ENCODE results near the gene KMT2E.
A peak's percentile ranks its signal among the peaks of the same experiment; 100 is the strongest.
"Not testable (repeated sequence)": the region's sequence is repeated elsewhere in the genome, so short reads cannot be mapped to it uniquely, and the experiment has no call there.

KMT2E gene, protein sequence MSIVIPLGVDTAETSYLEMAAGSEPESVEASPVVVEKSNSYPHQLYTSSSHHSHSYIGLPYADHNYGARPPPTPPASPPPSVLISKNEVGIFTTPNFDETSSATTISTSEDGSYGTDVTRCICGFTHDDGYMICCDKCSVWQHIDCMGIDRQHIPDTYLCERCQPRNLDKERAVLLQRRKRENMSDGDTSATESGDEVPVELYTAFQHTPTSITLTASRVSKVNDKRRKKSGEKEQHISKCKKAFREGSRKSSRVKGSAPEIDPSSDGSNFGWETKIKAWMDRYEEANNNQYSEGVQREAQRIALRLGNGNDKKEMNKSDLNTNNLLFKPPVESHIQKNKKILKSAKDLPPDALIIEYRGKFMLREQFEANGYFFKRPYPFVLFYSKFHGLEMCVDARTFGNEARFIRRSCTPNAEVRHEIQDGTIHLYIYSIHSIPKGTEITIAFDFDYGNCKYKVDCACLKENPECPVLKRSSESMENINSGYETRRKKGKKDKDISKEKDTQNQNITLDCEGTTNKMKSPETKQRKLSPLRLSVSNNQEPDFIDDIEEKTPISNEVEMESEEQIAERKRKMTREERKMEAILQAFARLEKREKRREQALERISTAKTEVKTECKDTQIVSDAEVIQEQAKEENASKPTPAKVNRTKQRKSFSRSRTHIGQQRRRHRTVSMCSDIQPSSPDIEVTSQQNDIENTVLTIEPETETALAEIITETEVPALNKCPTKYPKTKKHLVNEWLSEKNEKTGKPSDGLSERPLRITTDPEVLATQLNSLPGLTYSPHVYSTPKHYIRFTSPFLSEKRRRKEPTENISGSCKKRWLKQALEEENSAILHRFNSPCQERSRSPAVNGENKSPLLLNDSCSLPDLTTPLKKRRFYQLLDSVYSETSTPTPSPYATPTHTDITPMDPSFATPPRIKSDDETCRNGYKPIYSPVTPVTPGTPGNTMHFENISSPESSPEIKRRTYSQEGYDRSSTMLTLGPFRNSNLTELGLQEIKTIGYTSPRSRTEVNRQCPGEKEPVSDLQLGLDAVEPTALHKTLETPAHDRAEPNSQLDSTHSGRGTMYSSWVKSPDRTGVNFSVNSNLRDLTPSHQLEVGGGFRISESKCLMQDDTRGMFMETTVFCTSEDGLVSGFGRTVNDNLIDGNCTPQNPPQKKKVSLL (N-terminal part only)

GRCh38 chr7:105013816-105014692 is at the start of gene KMT2E:
KMT2E (plus strand) TSS chr7:105014205; CDS start chr7:105040953, 26,748 bp downstream.
- DNase-seq: peak; percentile 92

DNA sequence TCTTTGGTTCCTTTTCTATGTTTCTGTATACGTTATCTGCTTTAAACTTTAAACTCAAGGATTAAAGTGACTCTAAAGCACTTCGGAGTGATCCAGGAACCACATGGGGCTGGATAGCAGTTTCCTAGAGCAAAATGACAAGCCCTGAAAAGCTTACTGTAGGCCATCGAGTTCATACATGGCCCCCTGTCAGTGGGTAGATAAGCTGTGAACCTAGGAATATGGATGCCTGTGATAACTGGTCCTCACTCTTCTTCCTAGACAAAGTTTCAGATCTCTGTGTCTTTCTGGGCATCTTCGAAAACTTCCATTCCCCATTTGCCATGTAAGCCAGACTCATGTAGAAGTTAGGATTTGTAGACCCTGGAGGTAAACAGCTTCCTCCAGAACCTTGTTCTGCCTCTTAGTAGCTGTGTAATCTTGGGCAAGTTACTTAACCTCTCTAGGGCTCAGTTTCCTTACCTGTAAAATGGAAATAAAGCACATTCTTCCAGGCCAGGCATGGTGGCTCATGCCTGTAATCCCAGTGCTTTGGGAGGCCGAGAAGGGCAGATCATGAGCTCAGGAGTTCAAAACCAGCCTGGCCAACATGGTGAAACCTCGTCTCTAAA is 49.3 kb upstream of the KMT2E start:
- no peak for DNase-seq

GRCh38 chr7:104966022-104966421 is 48.0 kb upstream of the KMT2E start:
- DNase-seq: no peak

- no peak for DNase-seq
Measured at GRCh38 chr7:104967088-104967487, 46.9 kb upstream of the KMT2E start.

DNA sequence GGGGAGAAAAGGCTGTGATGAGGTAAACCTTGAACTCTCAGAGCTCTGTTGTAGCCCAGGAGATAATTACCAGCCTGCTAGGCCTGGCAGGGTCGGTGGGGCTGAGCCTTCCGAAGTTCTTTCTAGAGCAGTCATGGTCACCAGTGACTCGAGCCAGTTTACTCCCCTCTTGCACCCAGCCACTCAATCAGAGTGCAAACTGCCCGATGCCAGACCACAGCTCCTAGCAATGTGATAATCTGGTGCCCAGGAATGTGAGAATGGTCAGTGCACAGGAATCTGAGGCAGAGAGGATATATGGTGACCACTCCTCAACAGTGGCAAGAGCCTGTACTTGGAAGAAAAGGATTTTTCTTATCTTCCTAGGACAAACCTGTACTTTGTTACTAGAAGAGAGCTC is 46.4 kb upstream of the KMT2E start:
- no peak for DNase-seq

GRCh38 chr7:104968648-104969047 is 45.4 kb upstream of the KMT2E start:
- DNase-seq: no peak

GRCh38 chr7:104969183-104969582 is 44.8 kb upstream of the KMT2E start:
- no peak for DNase-seq

DNA sequence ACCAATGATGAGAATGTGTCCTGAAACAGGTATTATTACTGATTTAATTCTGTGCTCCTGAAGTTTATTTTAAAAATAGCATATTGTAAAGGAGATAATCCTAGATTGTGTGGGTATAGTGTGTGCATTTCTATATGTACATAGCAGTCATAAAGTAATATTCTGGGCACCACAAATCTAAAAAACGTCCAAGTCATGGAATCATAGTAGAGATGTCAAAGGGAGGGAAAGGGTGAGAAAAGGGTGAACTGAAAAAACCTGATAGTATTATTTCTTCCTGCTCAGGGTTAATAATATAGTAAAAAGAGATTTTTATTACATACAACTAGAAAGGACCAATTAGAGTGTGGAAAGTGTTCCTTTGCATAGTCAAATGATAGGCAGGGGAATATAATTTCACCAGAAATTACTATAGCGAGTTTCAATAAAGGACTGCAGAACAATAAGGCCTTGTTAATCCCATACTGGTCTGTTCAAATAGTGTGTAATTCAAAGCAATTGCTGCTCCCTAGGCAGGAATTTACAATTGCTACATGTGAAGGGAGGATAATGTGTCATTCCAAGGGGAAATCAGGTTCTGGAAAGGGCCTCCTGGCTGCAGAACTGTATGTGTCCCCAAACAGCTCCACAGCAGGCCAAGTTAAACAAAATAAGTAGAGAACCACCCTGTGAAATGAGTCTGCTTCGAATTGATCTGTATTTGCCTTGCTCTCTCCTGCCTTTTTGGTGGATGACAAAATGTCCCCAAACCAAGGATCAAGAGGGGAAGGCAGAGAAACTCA is 42.5 kb upstream of the KMT2E start:
- DNase-seq: no peak

DNA sequence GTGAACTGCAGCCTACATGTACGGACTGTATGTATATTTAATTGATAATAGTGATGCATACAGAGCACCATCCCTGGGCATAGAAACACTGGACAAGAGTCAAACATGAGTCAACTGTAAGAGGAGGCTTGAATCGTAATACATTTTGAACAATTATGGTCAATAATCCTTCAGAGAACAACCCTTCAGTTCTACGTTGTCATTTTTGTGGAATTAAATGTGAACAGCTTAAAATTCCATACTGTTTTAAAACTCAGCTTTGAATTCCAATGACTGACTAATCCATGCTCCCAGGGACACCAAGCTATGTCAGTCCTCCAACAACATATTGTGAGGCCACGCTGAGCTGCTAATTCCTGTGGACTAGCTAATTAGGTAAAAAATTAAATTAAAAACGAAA is 41.5 kb upstream of the KMT2E start:
- peak; percentile 88 for DNase-seq

DNA sequence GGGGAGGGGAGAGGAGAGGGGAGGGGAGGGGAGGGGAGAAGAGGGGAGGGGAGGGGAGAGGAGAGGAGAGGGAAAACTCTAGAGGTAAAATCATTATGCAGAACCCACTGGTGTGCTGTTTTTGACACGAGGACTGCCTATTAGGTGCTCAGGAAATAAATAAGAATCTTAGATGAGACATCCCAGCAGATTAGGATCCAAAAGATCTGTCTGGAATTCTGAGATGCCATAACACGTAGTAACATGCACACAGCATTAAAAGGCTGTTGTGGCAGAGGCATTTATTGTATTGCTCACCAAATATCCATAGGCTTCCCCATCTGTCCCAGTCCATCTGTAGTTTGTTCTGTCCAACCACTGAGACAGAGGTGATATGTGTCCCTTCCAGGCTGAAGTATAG is 40.8 kb upstream of the KMT2E start:
- DNase-seq: peak; percentile 22

GRCh38 chr7:104973909-104974415 is 40.0 kb upstream of the KMT2E start:
- no peak for DNase-seq

DNA sequence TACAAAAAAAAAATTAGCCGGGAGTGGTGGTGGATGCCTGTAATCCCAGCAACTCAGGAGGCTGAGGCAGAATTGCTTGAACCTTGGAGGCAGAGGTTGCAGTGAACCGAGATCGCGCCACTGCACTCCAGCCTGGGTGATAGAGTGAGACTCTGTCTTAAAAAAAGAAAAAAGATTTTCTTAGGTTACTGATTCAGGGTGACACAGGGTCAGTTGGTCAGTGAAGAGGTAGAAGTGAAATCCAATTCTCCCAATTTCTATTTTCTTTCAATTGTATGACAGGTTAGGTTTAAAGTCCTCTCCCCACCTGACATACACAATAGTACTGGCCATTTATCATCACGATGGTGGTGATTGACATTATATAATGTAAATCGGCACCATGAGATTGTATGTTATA is 38.5 kb upstream of the KMT2E start:
- DNase-seq: not testable (repeated sequence)

DNA sequence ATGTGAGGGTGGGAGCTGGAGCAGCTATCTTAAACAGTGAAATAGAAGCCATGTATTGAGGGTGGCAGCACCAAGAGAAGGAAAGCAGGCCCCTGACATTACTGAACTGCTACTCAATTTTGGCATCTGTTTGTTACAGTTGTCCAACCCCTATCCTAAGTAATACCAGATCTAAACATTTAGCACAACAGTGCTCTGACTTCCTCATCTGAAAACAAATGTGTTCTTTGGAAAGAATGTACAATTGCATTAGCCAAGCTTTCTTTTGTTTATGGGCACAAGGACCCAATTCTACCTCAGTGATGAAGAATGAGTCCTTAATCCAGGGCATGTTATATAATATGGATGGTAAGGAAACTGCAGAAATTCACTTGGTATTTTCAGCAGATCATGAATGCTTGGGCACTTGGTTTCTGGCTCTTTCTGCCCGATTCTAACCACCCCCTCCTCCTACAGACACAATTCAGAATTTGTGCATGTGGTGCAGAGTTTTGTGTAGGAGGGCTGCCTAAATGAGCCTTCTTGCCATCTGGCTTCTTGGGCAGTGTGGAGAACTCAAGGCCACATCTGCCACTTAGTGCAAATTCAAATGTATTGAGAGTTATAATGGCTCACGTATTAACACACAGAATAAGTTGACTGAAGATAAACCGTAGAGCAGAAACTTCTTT is 36.9 kb upstream of the KMT2E start:
- peak; percentile 72 for DNase-seq

DNA sequence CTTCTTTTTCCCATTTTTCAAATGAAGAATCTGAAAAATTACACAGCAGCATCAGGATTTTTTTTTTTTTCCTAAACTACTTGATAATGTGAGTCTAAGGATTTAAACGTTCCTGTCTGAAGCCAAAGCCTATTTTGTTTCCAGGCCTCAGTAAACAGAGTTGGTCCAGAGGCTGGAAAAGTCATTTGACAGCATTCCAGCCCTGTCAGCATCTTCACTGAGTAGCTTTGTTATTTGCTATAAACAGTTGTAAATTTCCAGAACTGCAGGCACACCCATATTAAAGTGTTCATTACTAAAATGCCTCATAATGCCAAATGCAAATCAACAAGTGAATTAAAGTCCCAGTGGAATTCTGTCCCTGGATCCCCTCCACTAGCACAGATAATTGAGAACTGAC is 35.5 kb upstream of the KMT2E start:
- DNase-seq: peak; percentile 11

GRCh38 chr7:104979167-104979841 is 34.7 kb upstream of the KMT2E start:
- peak; percentile 89 for DNase-seq

GRCh38 chr7:104980440-104980839 is 33.6 kb upstream of the KMT2E start:
- no peak for DNase-seq

GRCh38 chr7:104980841-104981671 is 32.9 kb upstream of the KMT2E start:
- peak; percentile 87 for DNase-seq

DNA sequence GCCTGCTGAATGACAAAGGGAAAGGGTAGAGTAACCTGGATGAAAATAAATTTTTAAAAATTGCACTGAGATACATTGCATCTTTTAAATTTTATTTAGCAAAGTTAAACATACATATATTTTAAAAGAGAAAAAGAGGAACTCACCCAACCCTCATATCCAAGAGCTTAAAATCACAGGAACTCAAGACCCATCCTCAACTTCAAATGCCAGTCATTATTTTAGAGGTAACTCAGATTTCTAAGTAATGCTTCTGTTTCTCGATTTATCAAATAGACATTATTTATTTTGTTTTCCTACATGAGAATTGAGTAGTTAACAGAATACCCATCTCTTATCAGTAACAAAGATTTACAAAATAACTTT is 32.4 kb upstream of the KMT2E start:
- DNase-seq: no peak

All from NCI-H82 (cell line).